ENCODE data around the gene PRKG1. TPM values are rescaled to one million over a fixed set of nuclear protein-coding genes. Genes with fewer than 3 reads are reported as not detected.

Gene PRKG1
- total RNA-seq, 1 donor from 2014 or later, result 0.17 TPM

GRCh38 chr10:51109801-51110533 lies 35.7 kb downstream of the PRKG1 start:
- TF ChIP-seq, protein P1, sequence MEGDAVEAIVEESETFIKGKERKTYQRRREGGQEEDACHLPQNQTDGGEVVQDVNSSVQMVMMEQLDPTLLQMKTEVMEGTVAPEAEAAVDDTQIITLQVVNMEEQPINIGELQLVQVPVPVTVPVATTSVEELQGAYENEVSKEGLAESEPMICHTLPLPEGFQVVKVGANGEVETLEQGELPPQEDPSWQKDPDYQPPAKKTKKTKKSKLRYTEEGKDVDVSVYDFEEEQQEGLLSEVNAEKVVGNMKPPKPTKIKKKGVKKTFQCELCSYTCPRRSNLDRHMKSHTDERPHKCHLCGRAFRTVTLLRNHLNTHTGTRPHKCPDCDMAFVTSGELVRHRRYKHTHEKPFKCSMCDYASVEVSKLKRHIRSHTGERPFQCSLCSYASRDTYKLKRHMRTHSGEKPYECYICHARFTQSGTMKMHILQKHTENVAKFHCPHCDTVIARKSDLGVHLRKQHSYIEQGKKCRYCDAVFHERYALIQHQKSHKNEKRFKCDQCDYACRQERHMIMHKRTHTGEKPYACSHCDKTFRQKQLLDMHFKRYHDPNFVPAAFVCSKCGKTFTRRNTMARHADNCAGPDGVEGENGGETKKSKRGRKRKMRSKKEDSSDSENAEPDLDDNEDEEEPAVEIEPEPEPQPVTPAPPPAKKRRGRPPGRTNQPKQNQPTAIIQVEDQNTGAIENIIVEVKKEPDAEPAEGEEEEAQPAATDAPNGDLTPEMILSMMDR (conservative IDR thresholded peaks at IDR 0.05; ENCODE audit: low read depth, low read length), result no peak
- DNase-seq (ENCODE audit: low read depth), result no peak
- H3K4me3 ChIP-seq (ENCODE audit: low read depth, low read length), result no peak overlapping the region

- TF ChIP-seq, protein P1 (conservative IDR thresholded peaks at IDR 0.05; ENCODE audit: low read depth, low read length), result no peak
- DNase-seq (ENCODE audit: low read depth), result no peak
Measured at GRCh38 chr10:51112013-51112412, 37.7 kb downstream of the PRKG1 start.

DNA sequence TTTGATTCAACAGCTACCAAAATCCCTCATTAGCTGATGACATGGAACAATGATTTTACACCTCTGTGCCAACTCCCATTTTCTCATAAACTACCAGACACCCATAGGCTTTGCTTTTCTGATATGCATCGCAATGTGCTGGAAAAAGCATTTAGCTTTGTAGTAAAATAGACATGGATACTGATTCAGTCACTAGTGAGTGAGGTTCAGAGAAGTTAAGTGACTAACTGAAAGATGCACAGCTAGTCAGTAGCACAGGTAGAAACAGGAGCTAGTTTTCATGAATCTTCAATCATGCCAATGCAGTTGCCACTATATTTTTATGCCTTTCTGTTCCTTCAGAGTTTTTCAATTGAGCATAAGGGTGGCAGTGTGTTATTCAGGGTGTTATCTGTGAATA lies 38.7 kb downstream of the PRKG1 start:
- TF ChIP-seq, protein P1 (conservative IDR thresholded peaks at IDR 0.05; ENCODE audit: low read depth, low read length), result no peak
- DNase-seq (ENCODE audit: low read depth), result no peak
- no peak overlapping the region for H3K4me3 ChIP-seq (ENCODE audit: low read depth, low read length)

More at GRCh38 chr10:51112013-51112412, 37.7 kb downstream of the PRKG1 start:
- no peak overlapping the region for H3K4me3 ChIP-seq (ENCODE audit: low read depth, low read length)

- TF ChIP-seq, protein P1 (conservative IDR thresholded peaks at IDR 0.05; ENCODE audit: low read depth, low read length), result no peak
- H3K4me3 ChIP-seq (ENCODE audit: low read depth, low read length), result no peak overlapping the region
- no peak for DNase-seq (ENCODE audit: low read depth)
Measured at GRCh38 chr10:51117053-51117660, 42.9 kb downstream of the PRKG1 start.

- TF ChIP-seq, protein P1 (conservative IDR thresholded peaks at IDR 0.05; ENCODE audit: low read depth, low read length), result no peak
- no peak for DNase-seq (ENCODE audit: low read depth)
- H3K4me3 ChIP-seq (ENCODE audit: low read depth, low read length), result no peak overlapping the region
Measured at GRCh38 chr10:51117794-51118193, 43.5 kb downstream of the PRKG1 start.

DNA sequence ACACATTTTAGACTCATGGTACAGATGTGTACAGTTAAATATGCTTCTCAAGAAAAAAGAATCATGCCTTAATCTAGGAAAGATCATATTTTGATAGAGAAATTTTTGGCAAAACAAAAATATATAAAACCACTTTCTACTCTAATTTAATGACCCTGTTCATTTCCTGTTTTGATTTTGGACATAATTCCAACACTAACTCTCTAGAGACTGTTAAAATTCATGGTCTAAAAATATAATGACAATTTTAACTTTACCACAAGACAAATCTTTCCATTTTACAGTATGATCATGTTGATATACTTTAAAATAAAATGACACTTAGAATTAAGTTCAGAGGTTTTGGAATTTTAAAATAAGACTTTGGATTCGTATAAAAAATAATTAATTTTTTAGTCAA lies 45.2 kb downstream of the PRKG1 start:
- no peak overlapping the region for H3K4me3 ChIP-seq (ENCODE audit: low read depth, low read length)
- TF ChIP-seq, protein P1 (conservative IDR thresholded peaks at IDR 0.05; ENCODE audit: low read depth, low read length), result no peak
- DNase-seq (ENCODE audit: low read depth), result no peak

Data from epithelial cell of proximal tubule (primary cell).